Esophagus squamous epithelium (tissue), 5 donors: ENCODE results near the gene SYT8. TPM values are rescaled to one million over a fixed set of nuclear protein-coding genes. Genes with fewer than 3 reads are reported as not detected.

ENCODE experiments used
- DNase-seq: peaks from one replicate; lab custom pipeline; 2025; lab: John Stamatoyannopoulos, UW
- H3K27ac ChIP-seq, 4 donors: fragments of 200-600 bp; sonication (generic); one replicate each; pipeline ENCODE4 v1.5.1; 2016 to 2019; ENCODE audit warnings: mild to moderate bottlenecking in 1 of 4
- H3K27me3 ChIP-seq, 4 donors: fragments of 200-600 bp; sonication (generic); 1 replicate in 3 of 4; 2 replicates in 1 of 4; pipeline versions ENCODE4 v1.5.1 to v1.6.0; 2017 to 2021; ENCODE audit warnings: antibody characterized with exemption in 1 of 4
- H3K36me3 ChIP-seq, 3 donors: fragments of 200-600 bp; sonication (generic); one replicate each; pipeline ENCODE4 v1.5.1; 2016 to 2019
- H3K4me1 ChIP-seq, 3 donors: fragments of 200-600 bp; sonication (generic); one replicate each; pipeline ENCODE4 v1.5.1; 2017 to 2019
- H3K4me3 ChIP-seq, 4 donors: fragments of 200-600 bp; sonication (generic); 1 replicate in 3 of 4; 2 replicates in 1 of 4; pipeline ENCODE4 v1.5.1; 2016 to 2019; ENCODE audit warnings: mild to moderate bottlenecking in 2 of 4, moderate library complexity in 1 of 4
- H3K9me3 ChIP-seq, 3 donors: fragments of 200-600 bp; sonication (generic); one replicate each; pipeline ENCODE4 v1.5.1; 2016 to 2019
- POLR2A ChIP-seq, 4 donors: fragments of 450-650 bp; IDR thresholded peaks; one replicate each; pipeline ENCODE4 v1.6.1; 2017; ENCODE audit warnings: antibody characterized with exemption in 4 of 4, mild to moderate bottlenecking in 4 of 4, moderate library complexity in 3 of 4
- WGBS, 2 donors: methylation state at CpG; one replicate each; pipeline ENCODE4 v1.1.5; 2018; 5-methylcytosine and 5-hydroxymethylcytosine counted together
- intact Hi-C: fragments of 100-400 bp; cut with DNase I; formaldehyde crosslinking; loops from one replicate; pipeline ENCODE4 v1.15.0; 2022
- total RNA-seq, 4 donors: library from RNA; depleted of rRNA; stranded (reverse); fragments of >200 nt; gene quantifications; one replicate each; pipeline ENCODE4 v1.1.0, GENCODE V29; 2016
- TF ChIP-seq, protein P1 (sequence below), 6 experiments: fragments of 450-650 bp in 4 of 6; fragments of 200-600 bp in 2 of 6; sonication (generic) in 2 of 6; IDR thresholded peaks; one replicate each; pipeline ENCODE4 v1.5.1; 2016 to 2019; ENCODE audit warnings: antibody characterized with exemption in 6 of 6, mild to moderate bottlenecking in 4 of 6, moderate library complexity in 4 of 6
- donor health status: DM: yes; HTN: yes; CAD: no.

The SYT8 gene
- total RNA-seq, 4 donors from 2014 or later, result 28.7 to 110 (median 69.3) TPM

GRCh38 chr11:1857064-1857463, 22.3 kb downstream of the SYT8 start:
- Histone ChIP-seq H3K9me3 (no peaks in the 10 kb centered on the region), H3K4me3 (no peak overlapping the region), H3K36me3 (no peaks in the 10 kb centered on the region), H3K27me3 (no peaks in the 10 kb centered on the region), H3K27ac (no peak overlapping the region), H3K4me1 (peaks cover 0 to 24% (median 7%) of the 10 kb centered on the region in 3 donors)
- TF ChIP-seq POLR2A (IDR thresholded peaks at IDR 0.05), result no peak
- TF ChIP-seq, protein P1, sequence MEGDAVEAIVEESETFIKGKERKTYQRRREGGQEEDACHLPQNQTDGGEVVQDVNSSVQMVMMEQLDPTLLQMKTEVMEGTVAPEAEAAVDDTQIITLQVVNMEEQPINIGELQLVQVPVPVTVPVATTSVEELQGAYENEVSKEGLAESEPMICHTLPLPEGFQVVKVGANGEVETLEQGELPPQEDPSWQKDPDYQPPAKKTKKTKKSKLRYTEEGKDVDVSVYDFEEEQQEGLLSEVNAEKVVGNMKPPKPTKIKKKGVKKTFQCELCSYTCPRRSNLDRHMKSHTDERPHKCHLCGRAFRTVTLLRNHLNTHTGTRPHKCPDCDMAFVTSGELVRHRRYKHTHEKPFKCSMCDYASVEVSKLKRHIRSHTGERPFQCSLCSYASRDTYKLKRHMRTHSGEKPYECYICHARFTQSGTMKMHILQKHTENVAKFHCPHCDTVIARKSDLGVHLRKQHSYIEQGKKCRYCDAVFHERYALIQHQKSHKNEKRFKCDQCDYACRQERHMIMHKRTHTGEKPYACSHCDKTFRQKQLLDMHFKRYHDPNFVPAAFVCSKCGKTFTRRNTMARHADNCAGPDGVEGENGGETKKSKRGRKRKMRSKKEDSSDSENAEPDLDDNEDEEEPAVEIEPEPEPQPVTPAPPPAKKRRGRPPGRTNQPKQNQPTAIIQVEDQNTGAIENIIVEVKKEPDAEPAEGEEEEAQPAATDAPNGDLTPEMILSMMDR (IDR thresholded peaks at IDR 0.05), result no peak
- intact Hi-C loops, result no loop called here
- no peak for DNase-seq
- 84% methylated on average over 7 of the region's 11 CpGs; no CpG with 5 or more reads in 1 of the 2 donors for whole genome bisulfite sequencing, 2 donors

DNA sequence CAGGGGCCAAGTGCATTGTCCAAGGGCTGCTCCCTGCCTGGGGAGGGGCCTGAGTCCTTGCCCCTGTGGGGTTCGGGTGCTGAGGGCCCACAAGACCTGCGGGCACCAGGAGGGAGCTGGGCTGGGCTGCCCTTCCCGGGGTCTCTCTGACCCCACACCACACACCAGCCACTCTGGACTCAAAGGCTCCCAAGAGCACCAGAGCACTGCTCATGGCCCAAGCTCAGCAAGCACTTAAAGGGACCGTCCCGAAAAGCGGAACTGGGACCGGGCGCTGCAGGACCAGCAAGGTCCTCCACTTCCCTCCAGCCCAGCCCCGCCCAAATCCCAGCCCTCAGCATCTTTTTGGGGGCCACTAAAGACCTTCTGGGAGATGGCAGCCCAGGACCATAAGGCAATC, 23.4 kb downstream of the SYT8 start:
- no peaks in the 10 kb centered on the region for H3K36me3 ChIP-seq
- intact Hi-C loops, result no loop called here
- WGBS, 2 donors, result 96% methylated on average over 5 of the region's 9 CpGs; no CpG with 5 or more reads in 1 of the 2 donors
- no peaks in the 10 kb centered on the region for H3K27me3 ChIP-seq
- H3K9me3 ChIP-seq, result no peaks in the 10 kb centered on the region
- TF ChIP-seq POLR2A (IDR thresholded peaks at IDR 0.05), result no peak
- TF ChIP-seq, protein P1 (IDR thresholded peaks at IDR 0.05), result no peak
- H3K4me3 ChIP-seq, result no peak overlapping the region
- no peak for DNase-seq
- no peak overlapping the region for H3K27ac ChIP-seq
- peaks cover 2 to 29% (median 4%) of the 10 kb centered on the region in 3 donors for H3K4me1 ChIP-seq

DNA sequence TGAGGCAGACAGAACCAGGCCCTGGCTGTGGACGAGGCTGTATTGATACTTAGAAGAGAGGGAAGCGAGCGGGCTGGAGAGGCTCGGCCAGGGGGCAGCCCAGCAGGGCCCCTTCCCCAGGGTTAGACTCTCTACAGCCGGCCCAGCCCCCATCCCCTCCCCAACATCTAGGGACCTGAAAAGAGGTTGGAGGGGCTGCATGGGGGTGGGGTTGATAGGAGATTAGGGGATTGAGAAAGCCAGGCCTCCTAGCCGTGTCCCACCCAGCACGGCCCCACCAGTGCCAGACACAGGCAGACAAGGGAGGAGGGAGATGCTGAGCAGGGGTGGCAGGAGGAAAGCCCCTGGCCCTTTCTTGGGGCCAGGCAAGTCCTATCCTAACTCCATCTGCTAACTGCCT, 23.8 kb downstream of the SYT8 start:
- Histone ChIP-seq H3K36me3 (no peaks in the 10 kb centered on the region), H3K4me3 (no peak overlapping the region), H3K4me1 (peaks cover 6 to 33% (median 8%) of the 10 kb centered on the region in 3 donors), H3K9me3 (no peaks in the 10 kb centered on the region), H3K27ac (no peak overlapping the region), H3K27me3 (no peaks in the 10 kb centered on the region)
- 85 to 96% methylated on average over 4 to 7 of the region's 7 CpGs for WGBS, 2 donors
- intact Hi-C loops, result no loop called here
- DNase-seq, result no peak
- no peak for TF ChIP-seq POLR2A (IDR thresholded peaks at IDR 0.05)
- TF ChIP-seq, protein P1 (IDR thresholded peaks at IDR 0.05), result no peak

- intact Hi-C loops, result no loop called here
- 54% methylated on average over 2 of the region's 4 CpGs; no CpG with 5 or more reads in 1 of the 2 donors for WGBS, 2 donors
- TF ChIP-seq POLR2A (IDR thresholded peaks at IDR 0.05), result no peak
- TF ChIP-seq, protein P1 (IDR thresholded peaks at IDR 0.05), result no peak
Measured at GRCh38 chr11:1859004-1859403, 24.2 kb downstream of the SYT8 start.

DNA sequence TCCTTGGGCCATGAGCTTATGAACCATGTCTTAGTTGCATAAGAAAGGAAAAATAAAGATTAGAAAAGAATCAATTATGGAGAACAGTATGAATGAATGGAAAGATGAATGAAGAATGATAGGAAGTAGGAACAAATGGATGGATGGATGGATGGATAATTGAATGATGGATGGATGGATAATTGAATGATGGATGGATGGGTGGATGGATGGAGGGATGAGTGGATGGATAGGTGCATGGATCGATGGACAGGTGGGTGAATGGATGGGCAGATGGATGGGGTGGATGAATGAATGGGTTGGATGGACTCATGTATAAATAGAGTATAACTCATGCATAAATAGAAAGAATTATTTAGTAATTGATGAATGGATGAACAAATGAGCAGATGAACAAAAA, 25.3 kb downstream of the SYT8 start:
- WGBS, 2 donors, result 92 to 93% methylated on average over 1 of the region's 1 CpG
- Histone ChIP-seq H3K4me3 (no peak overlapping the region), H3K27me3 (no peaks in the 10 kb centered on the region), H3K36me3 (no peaks in the 10 kb centered on the region), H3K4me1 (peaks cover 20 to 49% (median 23%) of the 10 kb centered on the region in 3 donors), H3K9me3 (no peaks in the 10 kb centered on the region), H3K27ac (no peak overlapping the region)
- intact Hi-C loops, result no loop called here
- DNase-seq, result no peak
- TF ChIP-seq, protein P1 (IDR thresholded peaks at IDR 0.05), result no peak

More at GRCh38 chr11:1859004-1859403, 24.2 kb downstream of the SYT8 start:
- H3K4me1 ChIP-seq, result peaks cover 10 to 37% (median 12%) of the 10 kb centered on the region in 3 donors
- no peak overlapping the region for H3K4me3 ChIP-seq
- H3K9me3 ChIP-seq, result no peaks in the 10 kb centered on the region
- no peak for DNase-seq
- no peaks in the 10 kb centered on the region for H3K27me3 ChIP-seq
- no peaks in the 10 kb centered on the region for H3K36me3 ChIP-seq
- no peak overlapping the region for H3K27ac ChIP-seq
